ENCODE measurements around the gene FCGR3B. TPM values are rescaled to one million over a fixed set of nuclear protein-coding genes. Genes with fewer than 3 reads are reported as not detected.
"Not testable (repeated sequence)": the region's sequence is repeated elsewhere in the genome, so short reads cannot be mapped to it uniquely, and the experiment has no call there.

Gene FCGR3B
- total RNA-seq, 2 experiments from 2014 or later: 0.37 TPM; not detected in 1

DNA sequence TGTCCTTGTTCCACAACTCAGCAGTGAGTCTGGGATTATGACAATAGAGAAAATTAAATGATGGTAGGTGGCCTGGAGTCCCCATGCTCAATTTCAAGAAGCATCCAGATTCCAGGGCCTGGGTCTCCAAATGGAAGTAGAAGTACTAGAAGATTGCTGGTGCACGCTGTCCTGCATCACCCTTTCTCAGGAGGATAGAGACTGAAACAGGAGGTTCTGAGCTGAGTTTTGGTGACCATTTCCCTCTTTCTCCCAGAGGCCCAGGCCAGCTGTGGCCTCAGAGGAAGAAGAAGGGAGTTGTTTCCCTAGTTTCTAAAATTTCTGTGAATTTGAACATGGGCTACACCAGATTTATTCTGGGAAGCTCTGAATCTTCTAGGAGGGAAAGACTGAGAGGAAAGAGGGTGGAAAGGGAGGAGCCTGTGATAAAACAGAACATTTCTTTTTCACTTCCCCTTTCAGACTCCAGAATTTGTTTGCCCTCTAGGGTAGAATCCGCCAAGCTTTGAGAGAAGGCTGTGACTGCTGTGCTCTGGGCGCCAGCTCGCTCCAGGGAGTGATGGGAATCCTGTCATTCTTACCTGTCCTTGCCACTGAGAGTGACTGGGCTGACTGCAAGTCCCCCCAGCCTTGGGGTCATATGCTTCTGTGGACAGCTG lies 50.0 kb downstream of the FCGR3B start:
- H3K27ac Mint-ChIP-seq; H3K4me3 Mint-ChIP-seq; H3K36me3 Mint-ChIP-seq; H3K4me1 Mint-ChIP-seq; CTCF ChIA-PET; H3K27me3 Mint-ChIP-seq; DNase-seq; ATAC-seq; H3K9me3 Mint-ChIP-seq (ENCODE audit: low read depth): not testable (repeated sequence)

DNA sequence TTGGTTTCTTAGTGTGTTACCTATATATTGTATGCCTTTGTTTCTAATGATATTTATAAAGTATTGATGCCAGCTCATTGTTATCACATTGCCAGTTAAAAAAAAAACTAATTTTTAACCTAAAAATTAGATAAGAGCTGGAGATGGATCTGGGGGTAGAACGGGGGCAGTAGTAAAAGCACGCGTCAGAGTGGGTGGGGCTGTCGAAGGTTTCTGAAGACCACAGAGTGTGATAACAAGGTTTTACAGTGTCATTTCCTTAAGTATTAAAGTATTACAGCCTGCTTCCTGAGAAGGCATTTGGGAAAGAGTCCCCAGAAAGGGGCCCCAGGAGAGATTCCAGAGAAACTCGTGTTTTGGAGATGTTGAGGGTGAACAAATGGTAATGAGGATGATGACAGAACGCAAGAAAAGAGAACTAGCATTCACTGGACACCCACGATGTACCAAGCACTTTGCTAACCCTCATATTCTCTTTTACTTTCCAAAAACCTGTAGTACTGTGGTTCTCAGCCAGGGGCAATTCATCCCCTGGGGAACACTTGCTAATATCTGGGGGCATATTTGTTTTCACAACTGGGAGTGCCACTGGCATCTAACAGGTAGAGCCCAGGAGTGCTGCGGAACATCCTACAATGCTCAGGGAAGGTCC lies 51.0 kb downstream of the FCGR3B start:
- H3K36me3 Mint-ChIP-seq; H3K9me3 Mint-ChIP-seq (ENCODE audit: low read depth); H3K27me3 Mint-ChIP-seq; H3K4me1 Mint-ChIP-seq; DNase-seq; ATAC-seq; H3K27ac Mint-ChIP-seq; CTCF ChIA-PET; H3K4me3 Mint-ChIP-seq: not testable (repeated sequence)

DNA sequence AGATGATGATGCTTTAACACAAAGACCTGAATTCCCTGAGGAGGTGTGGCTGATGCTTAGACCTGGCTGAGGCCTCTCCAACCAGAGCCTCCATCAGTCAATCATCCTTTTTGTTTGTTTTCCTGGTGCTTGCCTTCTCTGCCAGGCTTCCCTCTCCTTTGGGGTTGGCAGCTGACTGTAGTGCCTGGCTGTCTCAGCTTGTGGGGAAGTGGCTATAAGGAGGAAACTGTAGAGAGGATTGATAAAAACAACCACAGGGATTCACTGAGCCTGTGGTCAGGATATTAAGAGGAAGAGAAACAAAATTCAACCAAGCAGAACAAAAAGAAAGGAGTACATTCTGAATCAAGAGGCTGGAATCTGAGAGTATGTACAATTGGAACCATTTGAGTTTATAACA lies 54.3 kb downstream of the FCGR3B start:
- H3K36me3 Mint-ChIP-seq; CTCF ChIA-PET; H3K4me1 Mint-ChIP-seq; H3K4me3 Mint-ChIP-seq; H3K27ac Mint-ChIP-seq; DNase-seq; ATAC-seq; H3K9me3 Mint-ChIP-seq (ENCODE audit: low read depth); H3K27me3 Mint-ChIP-seq: not testable (repeated sequence)

Other genes with a start within 250 kb of the FCGR3B start
- gene FCGR2A, start 125.7 kb downstream of the FCGR3B start, total RNA-seq: under 1 TPM in 1 of 2 experiments, not detected in 1; 0.35 TPM
- gene HSPA6, start 106.6 kb downstream of the FCGR3B start, total RNA-seq: 1 to 10 TPM in 1 of 2 experiments, under 1 TPM in 1; 0.47 to 1.1 TPM
- 1 to 10 TPM in 1 of 2 experiments, under 1 TPM in 1; 0.61 to 1.6 TPM for gene FCGR3A, start 81.4 kb downstream of the FCGR3B start, total RNA-seq
- gene FCGR2B, start 32.0 kb upstream of the FCGR3B start, total RNA-seq: under 1 TPM in 1 of 2 experiments, not detected in 1; 0.20 TPM
- not detected for gene FCRLA, start 76.1 kb upstream of the FCGR3B start, total RNA-seq
- gene FCRLB, start 90.4 kb upstream of the FCGR3B start, total RNA-seq: 1 to 10 TPM in 1 of 2 experiments, under 1 TPM in 1; 0.63 to 1.1 TPM
- 10 to 100 TPM; 27.2 to 34.5 TPM for gene DUSP12, start 118.6 kb upstream of the FCGR3B start, total RNA-seq
- gene ATF6, start 135.1 kb upstream of the FCGR3B start, total RNA-seq: 10 to 100 TPM; 16.8 to 21.3 TPM

All from activated CD8-positive, alpha-beta memory T cell treated with anti-CD3 and anti-CD28 coated beads, Interleukin-2, amount 10 ng/mL, durations not matched to agents 7 days and 5 days (primary cell).